Measurements from ENCODE around the gene AS3MT. TPM values are rescaled to one million over a fixed set of nuclear protein-coding genes. Genes with fewer than 3 reads are reported as not detected.
"Not testable (repeated sequence)": the region's sequence is repeated elsewhere in the genome, so short reads cannot be mapped to it uniquely, and the experiment has no call there.

AS3MT gene
- total RNA-seq, 3 donors from 2014 or later = 3.7 to 5.6 (median 5.2) TPM

GRCh38 chr10:102835007-102835482, 34.2 kb upstream of the AS3MT start:
- intact Hi-C loops (cut with DNase I; ENCODE audit: low total_unique reads) = no loop called here
- DNase-seq (ENCODE audit: low spot score in 2 of 2) = peak; percentile 34 to 60
- no peaks in the 10 kb centered on the region for H3K36me3 ChIP-seq
- H3K4me1 ChIP-seq = no peaks in the 10 kb centered on the region
- no peaks in the 10 kb centered on the region for H3K27me3 ChIP-seq
- H3K4me3 ChIP-seq = no peak overlapping the region
- H3K27ac ChIP-seq = no peak overlapping the region
- TF ChIP-seq POLR2A (IDR thresholded peaks at IDR 0.05) = no peak
- TF ChIP-seq, protein P1, sequence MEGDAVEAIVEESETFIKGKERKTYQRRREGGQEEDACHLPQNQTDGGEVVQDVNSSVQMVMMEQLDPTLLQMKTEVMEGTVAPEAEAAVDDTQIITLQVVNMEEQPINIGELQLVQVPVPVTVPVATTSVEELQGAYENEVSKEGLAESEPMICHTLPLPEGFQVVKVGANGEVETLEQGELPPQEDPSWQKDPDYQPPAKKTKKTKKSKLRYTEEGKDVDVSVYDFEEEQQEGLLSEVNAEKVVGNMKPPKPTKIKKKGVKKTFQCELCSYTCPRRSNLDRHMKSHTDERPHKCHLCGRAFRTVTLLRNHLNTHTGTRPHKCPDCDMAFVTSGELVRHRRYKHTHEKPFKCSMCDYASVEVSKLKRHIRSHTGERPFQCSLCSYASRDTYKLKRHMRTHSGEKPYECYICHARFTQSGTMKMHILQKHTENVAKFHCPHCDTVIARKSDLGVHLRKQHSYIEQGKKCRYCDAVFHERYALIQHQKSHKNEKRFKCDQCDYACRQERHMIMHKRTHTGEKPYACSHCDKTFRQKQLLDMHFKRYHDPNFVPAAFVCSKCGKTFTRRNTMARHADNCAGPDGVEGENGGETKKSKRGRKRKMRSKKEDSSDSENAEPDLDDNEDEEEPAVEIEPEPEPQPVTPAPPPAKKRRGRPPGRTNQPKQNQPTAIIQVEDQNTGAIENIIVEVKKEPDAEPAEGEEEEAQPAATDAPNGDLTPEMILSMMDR (IDR thresholded peaks at IDR 0.05) = peak; percentile 30 to 78 (median 78)
- H3K9me3 ChIP-seq = peaks cover 0 to 9% of the 10 kb centered on the region in 2 donors

- no peak within 1 kb of the TSS for H3K4me3 ChIP-seq
- intact Hi-C loops (cut with DNase I; ENCODE audit: low total_unique reads) = no loop called here
- no peak within 1 kb of the TSS for H3K27ac ChIP-seq
- H3K27me3 ChIP-seq = no peaks in the 10 kb centered on the region
- H3K36me3 ChIP-seq = no peaks in the 10 kb centered on the region
- DNase-seq (ENCODE audit: low spot score in 2 of 2) = no peak
- peaks cover 0 to 9% of the 10 kb centered on the region in 2 donors for H3K9me3 ChIP-seq
- TF ChIP-seq, protein P1 (IDR thresholded peaks at IDR 0.05) = no peak
- TF ChIP-seq POLR2AphosphoS5 (IDR thresholded peaks at IDR 0.05) (no peak), POLR2A (IDR thresholded peaks at IDR 0.05) (no peak)
- H3K4me1 ChIP-seq = no peaks in the 10 kb centered on the region
Measured at GRCh38 chr10:102837230-102837721, 32.0 kb upstream of the AS3MT start, which contains the start of gene CYP17A1. TSS of gene CYP17A1 (minus strand) at chr10:102837413. CDS start at chr10:102837361, 52 bp downstream.

GRCh38 chr10:102838276-102838927, 30.9 kb upstream of the AS3MT start:
- H3K4me3 ChIP-seq; H3K4me1 ChIP-seq; intact Hi-C loops (cut with DNase I; ENCODE audit: low total_unique reads); H3K36me3 ChIP-seq; DNase-seq (ENCODE audit: low spot score in 2 of 2); H3K27ac ChIP-seq; H3K27me3 ChIP-seq; H3K9me3 ChIP-seq: not testable (repeated sequence)

GRCh38 chr10:102841827-102842345, 27.4 kb upstream of the AS3MT start:
- Histone ChIP-seq H3K27me3 (no peaks in the 10 kb centered on the region), H3K9me3 (peaks cover 0 to 9% of the 10 kb centered on the region in 2 donors), H3K36me3 (no peaks in the 10 kb centered on the region), H3K27ac (no peak overlapping the region), H3K4me3 (no peak overlapping the region), H3K4me1 (no peaks in the 10 kb centered on the region)
- intact Hi-C loops (cut with DNase I; ENCODE audit: low total_unique reads) = no loop called here
- no peak for DNase-seq (ENCODE audit: low spot score in 2 of 2)
- TF ChIP-seq, protein P1 (IDR thresholded peaks at IDR 0.05) = no peak
- TF ChIP-seq POLR2AphosphoS5 (IDR thresholded peaks at IDR 0.05) (no peak), POLR2A (IDR thresholded peaks at IDR 0.05) (no peak)

DNA sequence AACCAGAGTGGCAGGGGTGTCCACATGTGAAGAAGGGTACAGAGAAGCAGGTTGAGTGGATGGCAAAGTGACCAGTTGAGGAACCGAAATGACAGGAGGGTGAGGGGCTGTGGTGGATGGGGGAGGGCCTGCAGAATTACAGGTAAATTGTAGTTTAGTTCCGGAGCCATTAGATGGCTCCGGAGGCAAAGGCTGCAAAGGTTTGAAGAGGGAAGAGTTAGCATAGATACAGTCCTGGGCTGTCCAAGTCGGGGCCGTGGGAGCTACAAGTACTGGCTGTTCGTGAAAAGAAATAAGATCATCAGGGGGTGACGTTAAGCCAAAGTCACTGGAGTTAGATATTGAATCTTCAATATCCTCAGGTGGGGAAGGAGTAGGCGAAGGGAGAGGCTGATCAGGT, 26.1 kb upstream of the AS3MT start:
- H3K27me3 ChIP-seq; H3K9me3 ChIP-seq; H3K4me1 ChIP-seq; intact Hi-C loops (cut with DNase I; ENCODE audit: low total_unique reads); H3K27ac ChIP-seq; DNase-seq (ENCODE audit: low spot score in 2 of 2); H3K36me3 ChIP-seq; H3K4me3 ChIP-seq: not testable (repeated sequence)

DNA sequence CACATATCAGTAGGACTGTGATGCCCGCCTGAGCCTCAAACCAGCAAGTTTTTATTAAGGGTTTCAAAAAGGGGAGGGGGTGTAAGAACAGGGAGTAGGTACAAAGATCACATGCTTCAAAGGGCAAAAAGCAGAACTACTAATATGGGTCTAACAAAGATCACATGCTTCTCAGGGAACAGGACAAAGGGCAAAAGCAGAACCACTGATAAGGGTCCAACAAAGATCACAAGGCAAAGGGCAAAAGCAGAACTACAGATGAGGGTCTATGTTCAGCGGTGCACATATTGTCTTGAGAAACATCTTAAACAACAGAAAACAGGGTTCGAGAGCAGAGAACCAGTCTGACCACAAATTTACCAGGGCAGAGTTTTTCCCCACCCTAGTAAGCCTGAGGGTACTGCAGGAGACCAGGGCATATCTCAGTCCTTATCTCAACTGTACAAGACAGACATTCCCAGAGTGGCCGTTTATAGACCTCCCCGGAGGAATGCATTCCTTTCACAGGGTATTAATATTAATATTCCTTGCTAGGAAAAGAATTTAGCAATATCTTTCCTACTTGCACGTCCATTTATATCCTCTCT, 25.0 kb upstream of the AS3MT start:
- H3K36me3 ChIP-seq; H3K27me3 ChIP-seq; H3K4me3 ChIP-seq; H3K27ac ChIP-seq; intact Hi-C loops (cut with DNase I; ENCODE audit: low total_unique reads); H3K9me3 ChIP-seq; H3K4me1 ChIP-seq; DNase-seq (ENCODE audit: low spot score in 2 of 2): not testable (repeated sequence)

Measured in breast epithelium (tissue), 4 donors.